Testis (tissue), 2 donors: Measurements from ENCODE around the gene UBR2.

Source experiments
- POLR2A ChIP-seq: fragments of 450-650 bp; IDR thresholded peaks from one replicate; pipeline ENCODE4 v1.6.1; 2017; ENCODE audit warnings: antibody characterized with exemption, mild to moderate bottlenecking, moderate library complexity
- TF ChIP-seq, protein P1 (sequence below), 3 experiments: fragments of 450-650 bp in 2 of 3; fragments of 200-600 bp in 1 of 3; sonication (generic) in 1 of 3; IDR thresholded peaks; one replicate each; pipeline ENCODE4 v1.5.1; 2016 to 2019; ENCODE audit warnings: antibody characterized with exemption in 3 of 3, mild to moderate bottlenecking in 2 of 3, moderate library complexity in 1 of 3

DNA sequence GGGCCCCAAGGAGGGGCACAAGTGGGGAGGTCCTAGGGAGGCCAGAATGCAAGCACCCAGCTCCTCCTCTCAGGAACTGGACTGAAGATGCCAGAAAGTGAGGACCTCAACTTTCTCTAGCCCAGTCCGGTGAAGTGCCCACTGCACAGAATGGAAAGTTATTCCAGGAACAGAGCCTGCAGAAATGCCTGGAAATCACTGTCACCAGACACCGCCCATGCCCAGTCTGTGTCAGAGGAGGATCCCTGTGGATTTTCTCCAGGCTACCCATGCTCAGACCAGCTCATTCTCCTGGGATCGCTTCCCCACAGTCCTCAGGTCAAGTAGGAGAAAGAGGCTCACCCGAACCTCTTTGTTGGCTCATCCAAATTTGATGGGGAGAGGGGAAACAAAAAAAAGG lies 152.0 kb downstream of the UBR2 start:
- TF ChIP-seq, protein P1, sequence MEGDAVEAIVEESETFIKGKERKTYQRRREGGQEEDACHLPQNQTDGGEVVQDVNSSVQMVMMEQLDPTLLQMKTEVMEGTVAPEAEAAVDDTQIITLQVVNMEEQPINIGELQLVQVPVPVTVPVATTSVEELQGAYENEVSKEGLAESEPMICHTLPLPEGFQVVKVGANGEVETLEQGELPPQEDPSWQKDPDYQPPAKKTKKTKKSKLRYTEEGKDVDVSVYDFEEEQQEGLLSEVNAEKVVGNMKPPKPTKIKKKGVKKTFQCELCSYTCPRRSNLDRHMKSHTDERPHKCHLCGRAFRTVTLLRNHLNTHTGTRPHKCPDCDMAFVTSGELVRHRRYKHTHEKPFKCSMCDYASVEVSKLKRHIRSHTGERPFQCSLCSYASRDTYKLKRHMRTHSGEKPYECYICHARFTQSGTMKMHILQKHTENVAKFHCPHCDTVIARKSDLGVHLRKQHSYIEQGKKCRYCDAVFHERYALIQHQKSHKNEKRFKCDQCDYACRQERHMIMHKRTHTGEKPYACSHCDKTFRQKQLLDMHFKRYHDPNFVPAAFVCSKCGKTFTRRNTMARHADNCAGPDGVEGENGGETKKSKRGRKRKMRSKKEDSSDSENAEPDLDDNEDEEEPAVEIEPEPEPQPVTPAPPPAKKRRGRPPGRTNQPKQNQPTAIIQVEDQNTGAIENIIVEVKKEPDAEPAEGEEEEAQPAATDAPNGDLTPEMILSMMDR (IDR thresholded peaks at IDR 0.05): no peak
- TF ChIP-seq POLR2A: no peak
